Natural killer cell treated with Interleukin-12 subunit alpha and Interleukin-12 subunit beta and Interleukin-15 and Interleukin-18, amount 100 ng/mL, for 72 hours (primary cell): ENCODE data around the gene NFKBIB. TPM values are rescaled to one million over a fixed set of nuclear protein-coding genes. Genes with fewer than 3 reads are reported as not detected.

Experiments used
- ATAC-seq, 2 donors: fragments of 150-1000 bp; cut with Tn5 transposase in 1 of 2; sonication (Bioruptor Pico), chemical (Tn5 transposase) in 1 of 2; 2 replicates each; pipeline ENCODE4 v1.10.0; 2021
- DNase-seq: peaks from one replicate; pipeline ENCODE4 v3.0.0; 2022; ENCODE audit warnings: low spot score
- H3K27ac Mint-ChIP-seq, 2 donors: 1 replicate in 1 of 2; 2 replicates in 1 of 2; pipeline ENCODE4 v1.8.0; 2022; ENCODE audit warnings: mixed read lengths in 2 of 2, mild to moderate bottlenecking in 1 of 2, moderate library complexity in 1 of 2
- H3K27me3 Mint-ChIP-seq, 2 donors: 1 replicate in 1 of 2; 2 replicates in 1 of 2; pipeline ENCODE4 v1.8.0; 2022; ENCODE audit warnings: mixed read lengths in 2 of 2
- H3K36me3 Mint-ChIP-seq: one replicate; pipeline ENCODE4 v1.8.0; 2022; ENCODE audit warnings: mixed read lengths
- H3K4me1 Mint-ChIP-seq, 2 donors: 1 replicate in 1 of 2; 2 replicates in 1 of 2; pipeline ENCODE4 v1.8.0; 2022; ENCODE audit warnings: low read depth in 2 of 2, mixed read lengths in 2 of 2, mild to moderate bottlenecking in 1 of 2
- H3K4me3 Mint-ChIP-seq: one replicate; pipeline ENCODE4 v1.8.0; 2022; ENCODE audit warnings: mixed read lengths
- H3K9me3 Mint-ChIP-seq: 2 replicates; pipeline ENCODE4 v1.8.0; 2022; ENCODE audit warnings: mixed read lengths
- total RNA-seq, 2 donors: library from RNA; stranded (reverse); gene quantifications; one replicate each; pipeline ENCODE4 v1.2.3, GENCODE V29; 2022

The NFKBIB gene
- total RNA-seq, 2 donors from 2014 or later, result 106 to 108 TPM

GRCh38 chr19:38918526-38918925 is 18.8 kb downstream of the NFKBIB start:
- Mint-ChIP-seq H3K4me1 (no peaks in the 10 kb centered on the region), H3K27me3 (no peaks in the 10 kb centered on the region), H3K9me3 (no peaks in the 10 kb centered on the region), H3K36me3 (no peaks in the 10 kb centered on the region), H3K4me3 (no peak overlapping the region), H3K27ac (no peak overlapping the region)
- DNase-seq, result peak; percentile 53
- no peak for ATAC-seq

GRCh38 chr19:38919837-38920601 is 20.2 kb downstream of the NFKBIB start:
- no peak overlapping the region for H3K27ac Mint-ChIP-seq
- peaks cover 7 to 9% of the 10 kb centered on the region in 2 donors for H3K4me1 Mint-ChIP-seq
- no peaks in the 10 kb centered on the region for H3K27me3 Mint-ChIP-seq
- no peak for ATAC-seq
- H3K4me3 Mint-ChIP-seq, result no peak overlapping the region
- no peaks in the 10 kb centered on the region for H3K9me3 Mint-ChIP-seq
- no peaks in the 10 kb centered on the region for H3K36me3 Mint-ChIP-seq
- peak; percentile 57 for DNase-seq

GRCh38 chr19:38920602-38921419 is 21.0 kb downstream of the NFKBIB start:
- H3K9me3 Mint-ChIP-seq, result no peaks in the 10 kb centered on the region
- H3K36me3 Mint-ChIP-seq, result no peaks in the 10 kb centered on the region
- ATAC-seq, result no peak
- H3K27ac Mint-ChIP-seq, result no peak overlapping the region
- H3K4me1 Mint-ChIP-seq, result peaks cover 12 to 14% of the 10 kb centered on the region in 2 donors
- DNase-seq, result peak; percentile 6
- H3K4me3 Mint-ChIP-seq, result no peak overlapping the region
- H3K27me3 Mint-ChIP-seq, result no peaks in the 10 kb centered on the region

GRCh38 chr19:38921420-38922274 is 21.9 kb downstream of the NFKBIB start:
- no peaks in the 10 kb centered on the region for H3K36me3 Mint-ChIP-seq
- DNase-seq (peak; percentile 57), ATAC-seq (no peak)
- H3K4me3 Mint-ChIP-seq, result no peak overlapping the region
- H3K4me1 Mint-ChIP-seq, result peaks cover 14 to 20% of the 10 kb centered on the region in 2 donors
- peak overlapping the region; percentile 12 to 40 for H3K27ac Mint-ChIP-seq
- H3K9me3 Mint-ChIP-seq, result no peaks in the 10 kb centered on the region
- H3K27me3 Mint-ChIP-seq, result no peaks in the 10 kb centered on the region

GRCh38 chr19:38922482-38922881 is 22.7 kb downstream of the NFKBIB start:
- DNase-seq (no peak), ATAC-seq (no peak)
- Mint-ChIP-seq H3K36me3 (no peaks in the 10 kb centered on the region), H3K9me3 (no peaks in the 10 kb centered on the region), H3K4me3 (no peak overlapping the region), H3K4me1 (peaks cover 14 to 21% of the 10 kb centered on the region in 2 donors), H3K27ac (peak overlapping the region in 1 of 2 donors; percentile 40), H3K27me3 (no peaks in the 10 kb centered on the region)

GRCh38 chr19:38924388-38924787 is 24.6 kb downstream of the NFKBIB start:
- no peaks in the 10 kb centered on the region for H3K36me3 Mint-ChIP-seq
- H3K9me3 Mint-ChIP-seq, result no peaks in the 10 kb centered on the region
- H3K4me1 Mint-ChIP-seq, result peaks cover 32 to 33% of the 10 kb centered on the region in 2 donors
- peak overlapping the region; percentile 84 to 95 for H3K27ac Mint-ChIP-seq
- peak; percentile 82 for DNase-seq
- H3K4me3 Mint-ChIP-seq, result peak overlapping the region; percentile 43
- ATAC-seq, result peak; percentile 87 to 90
- no peaks in the 10 kb centered on the region for H3K27me3 Mint-ChIP-seq

- H3K36me3 Mint-ChIP-seq, result peaks cover 4% of the 10 kb centered on the region
- H3K4me3 Mint-ChIP-seq, result peak overlapping the region; percentile 99
- no peaks in the 10 kb centered on the region for H3K27me3 Mint-ChIP-seq
- DNase-seq, result no peak
- H3K9me3 Mint-ChIP-seq, result no peaks in the 10 kb centered on the region
- ATAC-seq, result no peak
- peak overlapping the region; percentile 91 to 95 for H3K27ac Mint-ChIP-seq
- peaks cover 54% of the 10 kb centered on the region in 2 donors for H3K4me1 Mint-ChIP-seq
Measured at GRCh38 chr19:38928391-38929001, 28.7 kb downstream of the NFKBIB start.

GRCh38 chr19:38929929-38930775 is 30.4 kb downstream of the NFKBIB start, which contains the start of gene SARS2:
TSS of gene SARS2 (minus strand) at chr19:38930763. CDS start at chr19:38930736, 27 bp downstream.
- no peaks in the 10 kb centered on the region for H3K9me3 Mint-ChIP-seq
- peak; percentile 92 for DNase-seq
- no peaks in the 10 kb centered on the region for H3K27me3 Mint-ChIP-seq
- peaks cover 7% of the 10 kb centered on the region for H3K36me3 Mint-ChIP-seq
- peak; percentile 82 to 85 for ATAC-seq
- peaks cover 43 to 48% of the 10 kb centered on the region in 2 donors for H3K4me1 Mint-ChIP-seq
- peak within 1 kb of the TSS; percentile 99 for H3K4me3 Mint-ChIP-seq
- H3K27ac Mint-ChIP-seq, result peak within 1 kb of the TSS; percentile 91 to 95

- peaks cover 7% of the 10 kb centered on the region for H3K36me3 Mint-ChIP-seq
- peak; percentile 97 for ATAC-seq
- peak within 1 kb of the TSS; percentile 91 to 95 for H3K27ac Mint-ChIP-seq
- DNase-seq, result peak; percentile 98
- H3K4me3 Mint-ChIP-seq, result peak within 1 kb of the TSS; percentile 99
- no peaks in the 10 kb centered on the region for H3K9me3 Mint-ChIP-seq
- no peaks in the 10 kb centered on the region for H3K27me3 Mint-ChIP-seq
- peaks cover 40 to 43% of the 10 kb centered on the region in 2 donors for H3K4me1 Mint-ChIP-seq
Measured at GRCh38 chr19:38930776-38931520, 31.2 kb downstream of the NFKBIB start, which contains the start of gene MRPS12. TSS of gene MRPS12 (plus strand) at chr19:38930944. CDS start at chr19:38931295, 351 bp downstream.

- Mint-ChIP-seq H3K27ac (peak overlapping the region; percentile 91 to 95), H3K27me3 (no peaks in the 10 kb centered on the region), H3K9me3 (no peaks in the 10 kb centered on the region), H3K36me3 (peaks cover 7% of the 10 kb centered on the region), H3K4me3 (peak overlapping the region; percentile 99), H3K4me1 (peaks cover 38 to 40% of the 10 kb centered on the region in 2 donors)
- ATAC-seq (no peak), DNase-seq (no peak)
Measured at GRCh38 chr19:38931521-38931793, 31.7 kb downstream of the NFKBIB start.

GRCh38 chr19:38932425-38933179 is 32.8 kb downstream of the NFKBIB start:
- H3K27me3 Mint-ChIP-seq, result no peaks in the 10 kb centered on the region
- H3K36me3 Mint-ChIP-seq, result peaks cover 7% of the 10 kb centered on the region
- peak overlapping the region; percentile 45 for H3K4me3 Mint-ChIP-seq
- peaks cover 34 to 38% of the 10 kb centered on the region in 2 donors for H3K4me1 Mint-ChIP-seq
- DNase-seq (no peak), ATAC-seq (no peak)
- H3K9me3 Mint-ChIP-seq, result no peaks in the 10 kb centered on the region
- no peak overlapping the region for H3K27ac Mint-ChIP-seq
